K562 (cell line): ENCODE results near the gene TANGO6. TPM values are rescaled to one million over a fixed set of nuclear protein-coding genes. Genes with fewer than 3 reads are reported as not detected.

Experiments used
- ATAC-seq: fragments of 200-7000 bp; cut with Tn5 transposase; 3 replicates; pipeline ENCODE4 v1.9.1; 2020; ENCODE audit warnings: moderate library complexity
- BruUV-seq: library from RNA; stranded (reverse); fragments of 400-500 nt; replicated peaks from 2 replicates; lab custom pipeline; 2021; lab: Mats Ljungman, UMichigan
- CTCF ChIA-PET: fragments of 300-600 bp; formaldehyde crosslinking; extraction: SDS; loops from one replicate; lab custom pipeline; 2021; ENCODE audit warnings: low intra/inter-chr PET ratio; lab: Yijun Ruan, JAX
- POLR2A ChIA-PET: fragments of 300-600, 350-650 bp; sonication (Branson Sonifier 250); formaldehyde crosslinking; extraction: SDS; loops from one replicate; lab custom pipeline; 2021; ENCODE audit warnings: antibody characterized with exemption, inconsistent platforms; lab: Yijun Ruan, JAX
- DNase-seq, 4 experiments: peaks; one replicate each; pipeline versions ENCODE4 v3.0.0 to v3.0.0-alpha.2; 2011 to 2018; ENCODE audit warnings: low spot score in 3 of 4, mixed read lengths in 3 of 4; ENCODE audit errors: extremely low read depth in 1 of 4
- FAIRE-seq: peaks from 2 replicates; lab custom pipeline; 2011; peaks lifted over from hg19 to GRCh38; lab: Jason Lieb, UNC
- H2AFZ ChIP-seq: 2 replicates; pipeline ENCODE4 v1.6.0; 2011; ENCODE audit warnings: low read depth, low read length, control low read depth, inconsistent platforms
- H3K27ac ChIP-seq: fragments of 200-600 bp; 3 replicates; pipeline ENCODE4 v1.8.0; 2011; ENCODE audit warnings: low read depth, mild to moderate bottlenecking, control low read depth, inconsistent platforms, low read length, moderate library complexity, mixed read lengths; ENCODE audit errors: extremely low read depth
- H3K27me3 ChIP-seq, 2 experiments: fragments of 300-600 bp in 1 of 2; 2 replicates in 1 of 2; 3 replicates in 1 of 2; pipeline versions ENCODE4 v1.6.0 to v1.8.0; 2011; ENCODE audit warnings: inconsistent platforms in 2 of 2, low read length in 2 of 2, mild to moderate bottlenecking in 1 of 2, mixed read lengths in 1 of 2, moderate library complexity in 1 of 2; ENCODE audit not compliant: control insufficient read depth in 2 of 2, insufficient read depth in 2 of 2
- H3K36me3 ChIP-seq: fragments of 300-600 bp; 3 replicates; pipeline ENCODE4 v1.8.0; 2011; ENCODE audit warnings: mild to moderate bottlenecking, low read length, inconsistent platforms; ENCODE audit not compliant: control insufficient read depth, insufficient read depth
- H3K4me1 ChIP-seq, 2 experiments: fragments of 200-600 bp in 1 of 2; replicated peaks in 1 of 2; 2 replicates in 1 of 2; 3 replicates in 1 of 2; pipeline versions ENCODE4 v1.5.1 to v1.8.0; 2011; ENCODE audit warnings: inconsistent platforms in 2 of 2, low read length in 2 of 2, mild to moderate bottlenecking in 1 of 2, mixed read lengths in 1 of 2, moderate library complexity in 1 of 2; ENCODE audit not compliant: control insufficient read depth in 2 of 2, insufficient read depth in 2 of 2
- H3K4me2 ChIP-seq: 2 replicates; pipeline ENCODE4 v1.6.1; 2011; ENCODE audit warnings: low read length, control low read depth, inconsistent platforms, mixed read lengths; ENCODE audit not compliant: insufficient read depth
- H3K4me3 ChIP-seq: fragments of 200-600 bp; sonication (generic), shearing (Covaris generic); 2 replicates; pipeline ENCODE4 v1.5.1; 2016; ENCODE audit warnings: control low read depth, inconsistent platforms
- H3K79me2 ChIP-seq: fragments of 200-600 bp; 3 replicates; pipeline ENCODE4 v1.8.0; 2011; ENCODE audit warnings: low read length, inconsistent platforms; ENCODE audit not compliant: control insufficient read depth, insufficient read depth
- H3K9ac ChIP-seq, 2 experiments: 2 replicates each; pipeline versions ENCODE4 v1.6.0 to v1.6.1; 2011; ENCODE audit warnings: low read depth in 2 of 2, low read length in 2 of 2, control low read depth in 1 of 2, inconsistent platforms in 1 of 2, mild to moderate bottlenecking in 1 of 2, mixed read lengths in 1 of 2; ENCODE audit not compliant: insufficient read depth in 1 of 2
- H3K9me1 ChIP-seq: one replicate; pipeline ENCODE4 v1.6.0; 2011; ENCODE audit warnings: inconsistent platforms, mild to moderate bottlenecking, low read length, moderate library complexity; ENCODE audit not compliant: control insufficient read depth, insufficient read depth
- H3K9me3 ChIP-seq: replicated peaks from 2 replicates; pipeline ENCODE4 v1.5.1; 2011; ENCODE audit warnings: low read depth, low read length, inconsistent platforms; ENCODE audit not compliant: control insufficient read depth, insufficient read depth
- H4K20me1 ChIP-seq: replicated peaks from 2 replicates; pipeline ENCODE4 v1.6.1; 2011; ENCODE audit warnings: low read length, inconsistent platforms, mixed read lengths; ENCODE audit not compliant: control insufficient read depth, insufficient read depth
- CHAMP1 ChIP-seq: fragments of 450-650 bp; IDR thresholded peaks from 2 replicates; pipeline ENCODE4 v1.6.1; 2016; ENCODE audit warnings: mild to moderate bottlenecking
- ELF2 ChIP-seq: fragments of 250-450 bp; sonication (Bioruptor Pico); IDR thresholded peaks from 2 replicates; pipeline ENCODE4 v1.5.0; 2021; ENCODE audit warnings: mild to moderate bottlenecking
- EP300 ChIP-seq: IDR thresholded peaks from 2 replicates; pipeline ENCODE4 v1.6.1; 2012; ENCODE audit warnings: low read length, improper control_type of control experiment
- HMG20A ChIP-seq: fragments of 450-650 bp; formaldehyde crosslinking; conservative IDR thresholded peaks from 2 replicates; pipeline ENCODE4 v1.4.0; 2020; ENCODE audit warnings: mild to moderate bottlenecking, mixed read lengths
- MCM7 ChIP-seq, 2 experiments: fragments of 450-650 bp; IDR thresholded peaks; 2 replicates each; pipeline ENCODE4 v1.6.1; 2016 to 2018
- MXI1 ChIP-seq: IDR thresholded peaks from 2 replicates; pipeline ENCODE4 v1.6.1; 2011; ENCODE audit warnings: low read depth, mild to moderate bottlenecking, improper control_type of control experiment, low read length
- NCOA2 ChIP-seq, 2 experiments: fragments of 450-650 bp; IDR thresholded peaks; 2 replicates each; pipeline ENCODE4 v1.6.1; 2018; ENCODE audit warnings: mild to moderate bottlenecking in 2 of 2, moderate library complexity in 1 of 2; ENCODE audit not compliant: partially characterized antibody in 2 of 2
- NFXL1 ChIP-seq: fragments of 450-650 bp; formaldehyde crosslinking; IDR thresholded peaks from 2 replicates; pipeline ENCODE4 v1.4.0; 2021; ENCODE audit warnings: mild to moderate bottlenecking
- NONO ChIP-seq, 2 experiments: fragments of 200-400 bp in 1 of 2; fragments of 450-650 bp in 1 of 2; formaldehyde crosslinking in 1 of 2; IDR thresholded peaks; 2 replicates each; pipeline ENCODE4 v1.6.1; 2017; ENCODE audit warnings: low read depth in 2 of 2, mild to moderate bottlenecking in 2 of 2, moderate library complexity in 2 of 2, low read length in 1 of 2
- NR4A1 ChIP-seq, 2 experiments: fragments of 250-450 bp in 1 of 2; fragments of 450-650 bp in 1 of 2; sonication (Bioruptor Pico) in 1 of 2; IDR thresholded peaks; 2 replicates each; pipeline versions ENCODE4 v1.4.0 to v1.6.1; 2016 to 2020; ENCODE audit warnings: mild to moderate bottlenecking in 2 of 2, missing compliant biosample characterization in 1 of 2, missing genetic modification characterization in 1 of 2, moderate library complexity in 1 of 2
- RBM15 ChIP-seq: fragments of 200-400 bp; formaldehyde crosslinking; IDR thresholded peaks from 2 replicates; pipeline ENCODE4 v1.6.1; 2018; ENCODE audit warnings: mild to moderate bottlenecking, low read length, moderate library complexity; ENCODE audit not compliant: insufficient read depth
- SMAD1 ChIP-seq: fragments of 150-350 bp; IDR thresholded peaks from 2 replicates; pipeline ENCODE4 v1.6.1; 2014; ENCODE audit warnings: low read length, low read depth; ENCODE audit not compliant: partially characterized antibody
- SMARCA5 ChIP-seq: fragments of 450-650 bp; IDR thresholded peaks from 2 replicates; pipeline ENCODE4 v1.6.1; 2016
- SRSF7 ChIP-seq: fragments of 200-400 bp; formaldehyde crosslinking; optimal IDR thresholded peaks from 2 replicates; pipeline ENCODE3; 2017; ENCODE audit warnings: mild to moderate bottlenecking, low read depth, low read length
- ZBTB26 ChIP-seq: fragments of 450-650 bp; formaldehyde crosslinking; IDR thresholded peaks from 2 replicates; pipeline ENCODE4 v1.4.0; 2022; ENCODE audit warnings: missing genetic modification characterization
- WGBS: fragments of 100-300 bp; shearing (Covaris generic); methylation state at CpG from one replicate; pipeline ENCODE4 v1.1.6; 2016; ENCODE audit warnings: low coverage, mixed read lengths; ENCODE audit not compliant: insufficient coverage; ENCODE audit errors: missing lambda C conversion rate; 5-methylcytosine and 5-hydroxymethylcytosine counted together
- in situ Hi-C: fragments of 300-500 bp; cut with MboI; formaldehyde crosslinking; loops from 4 replicates; pipeline ENCODE4 v1.15.0; 2018; ENCODE audit warnings: inconsistent platforms, mixed read lengths
- intact Hi-C: fragments of 100-400 bp; cut with micrococcal nuclease; formaldehyde crosslinking; loops from 2 replicates; pipeline ENCODE4 v1.14.2; 2022
- polyA plus RNA-seq, 8 experiments: library from polyadenylated mRNA; depleted of rRNA in 4 of 8; stranded (reverse) in 5 of 8; unstranded in 3 of 8; fragments of >200 nt; fragmentation: Nextera tagmentation in 2 of 8; fragmentation: Illumina TruSeq in 1 of 8; extraction: Ambion mirVana in 2 of 8; extraction: Trizol in 1 of 8; gene quantifications; 2 replicates each; pipeline versions ENCODE4 v1.2.1 to v1.2.3, GENCODE V29; 2011 to 2014; ENCODE audit warnings: inconsistent platforms in 1 of 8, missing spikeins in 1 of 8
- total RNA-seq, 7 experiments: library from RNA; depleted of rRNA in 6 of 7; stranded (reverse); fragments of >200 nt in 6 of 7; fragmentation: Illumina TruSeq in 2 of 7; extraction: Trizol in 2 of 7; gene quantifications; 2 replicates each; pipeline versions ENCODE4 v1.2.1 to v1.2.3, GENCODE V29; 2011 to 2021; ENCODE audit warnings: low replicate concordance in 1 of 7
- TF ChIP-seq, protein P1 (sequence below): fragments of 250-450 bp; sonication (Bioruptor Pico); IDR thresholded peaks from 2 replicates; pipeline ENCODE4 v1.5.0; 2021

Gene TANGO6
- total and polyA plus RNA-seq, 9 of the 15 experiments (the other 6 are each of a cell fraction or from before 2014, with no cell fraction given): 1.6 to 15.2 (median 9.6) TPM

DNA sequence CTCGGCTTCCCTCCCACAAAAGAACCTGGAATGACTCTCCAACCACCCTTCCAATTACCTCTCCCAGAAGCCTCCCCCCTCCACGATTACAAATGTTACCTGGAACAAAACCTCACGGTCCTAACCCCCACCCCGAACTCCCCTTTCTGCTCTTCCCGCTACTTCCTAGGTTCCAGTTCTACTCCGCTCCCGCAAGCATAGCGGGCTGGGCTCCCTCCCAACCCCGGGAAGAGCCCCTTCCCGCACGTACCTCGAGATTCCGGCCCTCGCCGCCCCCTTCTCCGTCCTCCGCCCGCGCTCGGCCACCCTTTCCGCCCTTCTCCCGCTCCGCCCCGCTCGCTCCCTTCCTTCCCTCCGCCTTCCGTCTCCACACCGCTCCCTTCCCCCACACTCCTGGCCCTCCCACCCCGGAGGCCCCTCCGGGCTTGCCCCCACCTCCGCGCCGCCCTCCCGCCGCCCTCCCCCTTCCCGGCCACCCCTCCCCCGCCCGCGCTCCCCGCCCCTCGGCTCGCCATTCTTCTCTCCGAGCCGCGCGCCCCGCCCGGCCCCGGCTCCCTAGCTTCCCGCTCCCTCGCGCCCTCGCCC lies 288.6 kb downstream of the TANGO6 start:
- Histone ChIP-seq H3K4me2 (peak overlapping the region; percentile 94), H2AFZ (peak overlapping the region; percentile 61), H3K4me1 (peaks cover 9 to 17% of the 10 kb centered on the region in 2 experiments; a peak in 3 of 5 replicates), H3K79me2 (peaks cover 93% of the 10 kb centered on the region), H3K27me3 (no peaks in the 10 kb centered on the region), H3K4me3 (peak overlapping the region; percentile 84), H3K27ac (peak overlapping the region; percentile 94), H3K9me3 (no peaks in the 10 kb centered on the region), H3K9me1 (no peaks in the 10 kb centered on the region), H3K36me3 (peaks cover 67% of the 10 kb centered on the region), H4K20me1 (no peaks in the 10 kb centered on the region; the same call in 1 of the 2 replicates), H3K9ac (peak overlapping the region; percentile 99)
- ChIA-PET CTCF (interaction anchor here (1.0 kb wide), 1 partner anchor 285 kb away, joined by 3 read pairs; no protein-coding TSS in a partner anchor), POLR2A (interaction anchor here (0.6 to 1.1 kb wide), 4 partner anchors 8 to 286 kb away, joined by 3 read pairs; no protein-coding TSS in a partner anchor)
- WGBS: 0% methylated on average over 19 of the region's 53 CpGs
- ATAC-seq: peak; percentile 85
- no TSS peak for BruUV-seq
- DNase-seq: peak; percentile 93 to 98 (median 96)
- intact Hi-C loops: no loop called here
- FAIRE-seq: no peak
- in situ Hi-C loops: no loop called here
- no peak for TF ChIP-seq MXI1
- TF ChIP-seq SMARCA5: peak; percentile 73; the same call in 1 of the 2 replicates
- peak; percentile 89 for TF ChIP-seq ZBTB26 (CRISPR knock-in tag)
- TF ChIP-seq, protein P1, sequence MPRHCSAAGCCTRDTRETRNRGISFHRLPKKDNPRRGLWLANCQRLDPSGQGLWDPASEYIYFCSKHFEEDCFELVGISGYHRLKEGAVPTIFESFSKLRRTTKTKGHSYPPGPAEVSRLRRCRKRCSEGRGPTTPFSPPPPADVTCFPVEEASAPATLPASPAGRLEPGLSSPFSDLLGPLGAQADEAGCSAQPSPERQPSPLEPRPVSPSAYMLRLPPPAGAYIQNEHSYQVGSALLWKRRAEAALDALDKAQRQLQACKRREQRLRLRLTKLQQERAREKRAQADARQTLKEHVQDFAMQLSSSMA: no peak; the same call in 1 of the 2 replicates
- no peak for TF ChIP-seq EP300
- 0 out of 2 replicates have a peak, but pooled peaks have one; percentile 50 for TF ChIP-seq NR4A1 (CRISPR knock-in tag; IDR thresholded peaks at IDR 0.05)
- no peak for TF ChIP-seq NR4A1 (tag; IDR thresholded peaks at IDR 0.05)
- TF ChIP-seq NFXL1: no peak
- no peak for TF ChIP-seq SMAD1
- no peak for TF ChIP-seq ELF2
- TF ChIP-seq MCM7 (IDR thresholded peaks at IDR 0.05): no peak
- no peak for TF ChIP-seq HMG20A (CRISPR knock-in tag)
- no peak for TF ChIP-seq NCOA2 (IDR thresholded peaks at IDR 0.05; ENCODE audit: partially characterized antibody in 2 of 2)
- TF ChIP-seq SRSF7: no peak
- no peak for TF ChIP-seq CHAMP1
- TF ChIP-seq RBM15: no peak
- no peak for TF ChIP-seq NONO (IDR thresholded peaks at IDR 0.05; ENCODE audit: low read depth in 2 of 2, low read length in 1 of 2)
